ENCODE measurements around the gene CEP44. TPM values are rescaled to one million over a fixed set of nuclear protein-coding genes. Genes with fewer than 3 reads are reported as not detected.
"Not testable (repeated sequence)": the region's sequence is repeated elsewhere in the genome, so short reads cannot be mapped to it uniquely, and the experiment has no call there.

The CEP44 gene
- total RNA-seq, 2 donors from 2014 or later = 14.2 to 15.3 TPM

DNA sequence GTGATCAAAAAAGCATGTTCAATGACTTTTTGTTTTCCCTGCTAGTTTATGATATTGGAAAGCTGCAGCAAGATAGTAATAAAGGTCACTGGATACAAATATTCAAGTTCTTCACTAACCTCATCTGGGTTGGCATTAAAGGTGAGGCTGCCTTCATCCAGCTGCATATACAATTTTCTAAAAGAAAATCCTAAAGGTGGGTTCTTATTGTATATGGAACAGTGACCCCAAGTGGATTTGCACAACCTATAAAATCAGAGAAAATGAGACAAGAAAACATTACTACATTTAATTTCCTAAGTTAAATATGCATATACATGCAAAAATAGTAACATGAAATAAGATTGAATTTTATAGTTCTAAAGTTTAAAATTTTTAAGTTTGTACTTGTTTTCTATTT, 24.1 kb upstream of the CEP44 start:
- Histone ChIP-seq H3K4me3 (no peak overlapping the region), H3K9me3 (no peaks in the 10 kb centered on the region), H3K36me3 (no peaks in the 10 kb centered on the region), H3K9ac (ENCODE audit: low read depth in 2 of 2, low read length in 2 of 2) (no peak overlapping the region), H3K27ac (no peak overlapping the region), H3K27me3 (no peaks in the 10 kb centered on the region), H3K4me1 (no peaks in the 10 kb centered on the region)
- DNase-seq = no peak
- TF ChIP-seq, protein P1, sequence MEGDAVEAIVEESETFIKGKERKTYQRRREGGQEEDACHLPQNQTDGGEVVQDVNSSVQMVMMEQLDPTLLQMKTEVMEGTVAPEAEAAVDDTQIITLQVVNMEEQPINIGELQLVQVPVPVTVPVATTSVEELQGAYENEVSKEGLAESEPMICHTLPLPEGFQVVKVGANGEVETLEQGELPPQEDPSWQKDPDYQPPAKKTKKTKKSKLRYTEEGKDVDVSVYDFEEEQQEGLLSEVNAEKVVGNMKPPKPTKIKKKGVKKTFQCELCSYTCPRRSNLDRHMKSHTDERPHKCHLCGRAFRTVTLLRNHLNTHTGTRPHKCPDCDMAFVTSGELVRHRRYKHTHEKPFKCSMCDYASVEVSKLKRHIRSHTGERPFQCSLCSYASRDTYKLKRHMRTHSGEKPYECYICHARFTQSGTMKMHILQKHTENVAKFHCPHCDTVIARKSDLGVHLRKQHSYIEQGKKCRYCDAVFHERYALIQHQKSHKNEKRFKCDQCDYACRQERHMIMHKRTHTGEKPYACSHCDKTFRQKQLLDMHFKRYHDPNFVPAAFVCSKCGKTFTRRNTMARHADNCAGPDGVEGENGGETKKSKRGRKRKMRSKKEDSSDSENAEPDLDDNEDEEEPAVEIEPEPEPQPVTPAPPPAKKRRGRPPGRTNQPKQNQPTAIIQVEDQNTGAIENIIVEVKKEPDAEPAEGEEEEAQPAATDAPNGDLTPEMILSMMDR (IDR thresholded peaks at IDR 0.05) = no peak
- intact Hi-C loops (cut with DNase I) = no loop called here

DNA sequence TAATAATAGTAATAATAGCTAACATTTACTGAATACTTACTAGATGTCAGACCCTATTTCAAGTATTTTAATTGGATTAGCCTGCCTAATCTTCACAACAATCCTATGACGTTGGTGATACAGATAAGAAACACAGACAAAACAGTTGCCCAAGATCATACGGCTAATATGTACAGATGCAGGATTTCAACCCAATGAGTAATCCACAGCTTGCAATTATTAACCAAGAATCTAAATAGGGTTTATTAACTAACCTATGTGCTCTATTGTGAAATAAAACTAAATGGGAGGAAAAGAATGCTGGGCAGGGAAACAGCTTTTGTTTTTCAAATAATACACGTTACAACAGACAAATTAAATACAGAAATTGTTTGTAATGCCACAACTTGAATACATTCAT, 23.6 kb upstream of the CEP44 start:
- Histone ChIP-seq H3K27ac (no peak overlapping the region), H3K4me3 (no peak overlapping the region)

DNA sequence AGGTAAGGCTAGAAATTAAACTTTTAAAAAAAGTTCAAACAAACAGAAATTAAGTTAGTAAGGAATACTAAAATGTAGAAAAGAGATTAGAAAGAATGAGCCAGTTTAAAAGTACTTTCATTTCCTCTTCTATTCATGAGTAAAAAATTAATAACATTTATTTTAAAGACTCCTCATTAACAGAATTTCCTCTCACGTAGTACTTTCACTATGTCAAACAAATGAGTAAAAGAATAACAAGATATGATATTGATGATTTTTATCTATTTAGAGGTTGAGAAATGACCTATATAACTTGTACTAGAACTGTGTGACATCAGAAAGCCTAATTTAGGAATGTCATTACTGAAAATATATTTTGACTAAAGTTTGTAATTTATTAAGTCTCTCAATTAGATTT, 22.3 kb upstream of the CEP44 start:
- H3K9me3 ChIP-seq; H3K27me3 ChIP-seq; H3K9ac ChIP-seq (ENCODE audit: low read depth in 2 of 2, low read length in 2 of 2); H3K4me1 ChIP-seq; H3K4me3 ChIP-seq; DNase-seq; H3K36me3 ChIP-seq; intact Hi-C loops (cut with DNase I); H3K27ac ChIP-seq: not testable (repeated sequence)

More for the DNA sequence above, 23.6 kb upstream of the CEP44 start:
- no peaks in the 10 kb centered on the region for H3K27me3 ChIP-seq
- H3K9ac ChIP-seq (ENCODE audit: low read depth in 2 of 2, low read length in 2 of 2) = no peak overlapping the region
- H3K9me3 ChIP-seq = no peaks in the 10 kb centered on the region
- H3K36me3 ChIP-seq = no peaks in the 10 kb centered on the region
- H3K4me1 ChIP-seq = no peaks in the 10 kb centered on the region
- DNase-seq = no peak
- intact Hi-C loops (cut with DNase I) = no loop called here
- TF ChIP-seq, protein P1 (IDR thresholded peaks at IDR 0.05) = no peak

DNA sequence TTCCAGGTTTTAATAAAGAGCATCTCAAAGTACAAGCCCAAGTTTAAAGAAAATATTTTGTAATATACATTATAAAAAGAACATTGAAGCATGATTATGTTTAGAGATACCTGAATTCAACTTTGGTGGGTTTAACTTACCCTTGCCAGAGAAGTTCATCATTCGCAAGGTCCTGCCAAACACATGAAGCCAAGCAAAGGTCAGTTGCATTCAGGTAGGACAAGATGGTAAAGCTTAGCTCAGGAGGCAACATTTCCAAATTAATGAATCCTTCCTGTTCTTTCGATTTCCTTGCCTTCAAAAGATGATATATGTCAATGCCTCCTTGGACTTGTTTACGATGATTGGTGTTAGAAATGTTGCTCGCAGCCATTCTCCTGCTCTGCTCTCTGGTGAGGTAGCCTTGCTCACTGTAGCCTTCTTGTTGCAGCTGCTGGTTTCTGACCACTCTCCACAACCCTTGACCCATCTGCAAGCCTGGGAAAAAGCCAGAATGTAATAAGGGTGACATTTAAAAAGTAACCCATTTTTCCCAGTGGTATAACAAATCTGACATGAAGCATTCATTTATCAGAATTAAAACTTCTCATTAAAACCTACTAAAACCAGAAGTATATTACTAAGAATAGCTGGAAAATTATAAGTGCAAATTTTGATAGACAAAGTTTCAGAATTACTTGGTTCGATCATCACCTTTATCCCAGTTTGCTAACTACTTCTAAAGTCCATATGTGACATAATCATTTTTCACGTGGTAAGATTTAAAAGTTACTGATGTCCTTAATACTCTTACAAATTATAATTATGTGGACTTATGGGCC, 20.9 kb upstream of the CEP44 start:
- no peaks in the 10 kb centered on the region for H3K4me1 ChIP-seq
- no peaks in the 10 kb centered on the region for H3K27me3 ChIP-seq
- TF ChIP-seq, protein P1 (IDR thresholded peaks at IDR 0.05) = no peak
- no peak overlapping the region for H3K27ac ChIP-seq
- H3K4me3 ChIP-seq = no peak overlapping the region
- H3K9ac ChIP-seq (ENCODE audit: low read depth in 2 of 2, low read length in 2 of 2) = no peak overlapping the region
- no peak for DNase-seq
- intact Hi-C loops (cut with DNase I) = no loop called here
- no peaks in the 10 kb centered on the region for H3K36me3 ChIP-seq
- H3K9me3 ChIP-seq = no peaks in the 10 kb centered on the region

DNA sequence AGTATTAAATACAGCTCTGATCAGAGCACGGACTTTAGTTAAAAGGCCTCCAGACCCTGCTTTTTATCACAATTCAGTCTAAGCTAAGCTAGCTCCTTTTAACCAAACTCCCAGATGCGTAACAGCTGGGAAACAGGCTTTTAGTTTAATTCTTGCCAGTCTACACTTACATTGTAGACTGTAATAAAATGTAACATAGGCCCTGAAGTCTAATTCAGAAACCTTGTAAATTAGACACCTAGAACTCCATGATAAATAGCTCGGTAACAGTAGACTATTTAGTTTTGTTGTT, 20.3 kb upstream of the CEP44 start:
- intact Hi-C loops (cut with DNase I) = no loop called here
- Histone ChIP-seq H3K27me3 (no peaks in the 10 kb centered on the region), H3K4me3 (no peak overlapping the region), H3K4me1 (no peaks in the 10 kb centered on the region), H3K27ac (no peak overlapping the region), H3K36me3 (no peaks in the 10 kb centered on the region), H3K9me3 (no peaks in the 10 kb centered on the region), H3K9ac (ENCODE audit: low read depth in 2 of 2, low read length in 2 of 2) (no peak overlapping the region)
- no peak for DNase-seq
- TF ChIP-seq, protein P1 (IDR thresholded peaks at IDR 0.05) = no peak

DNA sequence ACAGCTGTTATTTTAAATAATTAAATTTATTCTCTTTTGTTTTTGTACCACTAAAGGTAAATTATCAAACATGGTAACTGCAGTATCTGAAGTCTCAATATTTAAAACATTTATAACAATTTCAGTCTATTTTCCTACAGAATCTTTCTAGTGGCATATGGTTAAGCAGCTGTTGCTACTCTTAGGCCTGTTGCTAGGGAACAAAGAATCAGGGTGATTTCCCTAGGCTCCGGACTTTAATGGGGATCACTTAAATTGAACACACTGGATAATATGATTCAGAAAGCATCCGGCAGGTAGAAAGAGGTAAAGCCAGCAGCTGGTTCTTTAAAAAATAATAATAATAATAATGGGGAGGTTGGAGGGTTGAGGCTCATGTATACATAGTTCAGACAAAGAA, 17.8 kb upstream of the CEP44 start:
- no peak overlapping the region for H3K27ac ChIP-seq
- DNase-seq = no peak

More for the DNA sequence above, 17.8 kb upstream of the CEP44 start:
- TF ChIP-seq, protein P1 (IDR thresholded peaks at IDR 0.05) = no peak
- intact Hi-C loops (cut with DNase I) = no loop called here
- H3K36me3 ChIP-seq = no peaks in the 10 kb centered on the region
- no peaks in the 10 kb centered on the region for H3K4me1 ChIP-seq
- H3K9me3 ChIP-seq = no peaks in the 10 kb centered on the region
- no peak overlapping the region for H3K4me3 ChIP-seq
- no peak overlapping the region for H3K9ac ChIP-seq (ENCODE audit: low read depth in 2 of 2, low read length in 2 of 2)
- H3K27me3 ChIP-seq = no peaks in the 10 kb centered on the region

Data from colonic mucosa (tissue), 4 donors.